Cortex of kidney (tissue), 1 donor: Measurements from ENCODE around the gene CTSE.

ENCODE experiments used
- DNase-seq: peaks from one replicate; lab custom pipeline; 2025; lab: John Stamatoyannopoulos, UW

Gene CTSE

DNA sequence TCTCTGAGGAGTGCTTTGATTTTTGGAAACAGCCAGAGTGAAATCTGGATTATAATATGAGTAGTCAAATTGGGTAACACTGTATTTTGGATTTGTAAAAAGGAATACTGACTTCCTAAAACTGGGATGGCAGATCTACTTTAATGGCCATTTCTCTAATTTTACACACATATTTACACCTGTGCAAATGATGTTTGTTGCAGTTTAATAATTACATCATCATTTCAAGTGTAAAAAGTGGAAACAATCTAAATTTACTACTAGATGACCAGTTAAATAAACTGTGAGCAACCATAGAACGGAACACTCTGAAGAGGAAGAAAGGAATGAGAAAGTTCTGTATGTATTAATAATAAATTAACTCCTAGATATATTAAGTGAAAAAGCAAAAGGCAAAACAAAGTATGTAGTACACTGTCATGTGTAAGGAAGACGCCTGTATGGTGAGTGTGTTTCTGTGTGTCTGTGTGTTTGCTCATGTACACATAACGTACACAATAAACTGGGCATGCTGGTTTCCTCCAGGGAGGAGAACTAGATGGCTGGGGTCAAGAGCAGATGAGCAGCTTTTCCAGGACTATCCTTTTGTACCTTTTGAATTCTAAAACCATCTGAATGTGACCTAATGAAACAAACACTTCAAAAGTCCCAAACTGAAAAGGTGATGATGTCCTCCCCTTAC lies 26.4 kb upstream of the CTSE start:
- no peak for DNase-seq

DNA sequence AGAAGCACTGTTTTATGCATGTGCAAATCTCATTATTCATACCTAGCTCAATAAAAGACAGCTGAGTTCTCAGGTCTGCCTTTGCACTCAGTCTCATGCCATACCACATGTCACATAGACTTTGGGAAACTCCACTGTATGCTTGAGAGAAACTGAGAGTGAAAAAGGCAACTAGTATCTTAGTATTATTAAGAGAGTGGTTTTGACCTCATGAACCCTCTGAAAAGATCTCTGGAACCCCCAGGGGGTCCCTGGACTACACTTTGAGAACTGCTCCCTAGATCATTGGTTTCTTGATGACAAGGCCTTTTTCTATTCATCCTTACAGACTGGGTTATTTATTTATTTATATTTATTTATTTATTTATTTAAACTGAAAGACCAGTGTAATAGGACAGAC lies 25.6 kb upstream of the CTSE start:
- DNase-seq = no peak

DNA sequence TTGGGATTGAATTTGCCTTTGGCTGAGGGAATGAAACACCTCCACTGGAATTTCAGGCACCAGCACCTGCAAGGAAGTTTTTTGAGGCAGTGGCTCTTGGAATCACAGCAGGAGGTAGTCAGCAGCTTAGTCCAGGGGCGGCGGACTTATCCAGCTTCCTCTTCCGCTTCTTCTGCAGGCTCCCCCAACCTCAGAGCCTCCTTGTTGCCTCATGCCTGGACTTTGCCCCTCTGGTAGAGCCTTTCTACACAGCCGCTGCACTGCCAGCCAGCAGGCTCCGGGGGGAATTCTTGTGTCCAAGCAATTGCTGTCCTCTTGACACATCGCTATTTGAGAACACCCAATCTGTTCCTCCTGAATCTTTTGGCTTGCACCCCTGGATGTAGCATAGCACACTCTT lies 24.9 kb upstream of the CTSE start:
- no peak for DNase-seq

DNA sequence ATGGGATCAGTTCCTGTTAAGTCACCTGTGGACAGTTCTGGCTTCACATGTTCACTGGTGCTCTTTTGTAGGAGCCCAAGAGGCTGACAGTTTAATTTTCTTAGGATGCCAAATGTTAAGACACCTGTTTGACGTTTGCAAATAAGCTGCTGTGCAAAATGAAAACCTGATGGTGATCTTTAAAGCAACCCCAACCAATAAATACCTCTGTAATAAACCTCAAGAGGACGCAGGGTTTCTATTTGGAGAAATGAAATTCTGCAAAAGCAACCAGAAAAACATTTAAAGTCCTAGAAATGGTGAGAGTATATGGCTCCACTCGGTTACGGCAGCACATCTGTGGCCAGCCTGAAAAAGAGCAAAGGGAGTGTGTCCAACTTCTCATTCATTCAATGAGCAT lies 23.6 kb upstream of the CTSE start:
- no peak for DNase-seq

DNA sequence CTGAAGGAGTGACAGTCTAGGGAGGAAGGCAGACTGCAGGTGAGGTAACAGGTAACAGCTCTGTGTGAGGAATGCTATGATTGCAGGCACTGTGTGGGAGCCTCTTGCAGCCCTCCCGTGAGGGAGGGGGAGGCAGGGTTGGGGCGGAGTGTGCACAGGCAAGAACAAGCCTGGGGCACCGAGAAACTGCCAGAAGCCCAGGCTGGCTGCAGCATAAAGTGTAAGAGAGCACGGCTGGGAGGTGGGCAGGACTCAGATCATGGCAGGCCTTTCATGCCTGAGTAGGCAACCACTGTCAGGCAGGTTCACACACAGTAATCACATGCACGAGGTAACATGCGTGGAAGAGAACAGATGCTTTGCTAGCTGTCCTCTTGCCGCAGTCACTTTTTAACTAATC lies 17.9 kb upstream of the CTSE start:
- no peak for DNase-seq

DNA sequence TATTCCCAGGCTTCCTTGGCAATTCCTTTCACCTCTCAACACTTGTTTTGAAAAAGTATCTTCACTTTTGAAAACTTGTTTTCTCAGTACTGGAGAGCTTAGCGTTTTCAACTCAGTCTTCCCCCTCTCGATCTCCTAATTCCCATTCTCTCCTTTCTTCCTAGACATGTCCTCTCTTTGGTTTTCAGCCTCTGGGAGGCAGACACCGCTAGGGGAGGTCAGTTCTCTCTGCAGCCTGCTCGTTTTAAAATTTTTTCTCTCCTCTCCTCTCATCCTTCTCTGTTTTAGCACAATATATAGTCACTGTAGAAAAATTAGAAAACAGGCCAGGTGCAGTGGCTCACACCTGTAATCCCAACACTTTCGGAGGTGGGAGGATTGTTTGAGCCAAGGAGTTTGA lies 16.6 kb upstream of the CTSE start:
- no peak for DNase-seq

DNA sequence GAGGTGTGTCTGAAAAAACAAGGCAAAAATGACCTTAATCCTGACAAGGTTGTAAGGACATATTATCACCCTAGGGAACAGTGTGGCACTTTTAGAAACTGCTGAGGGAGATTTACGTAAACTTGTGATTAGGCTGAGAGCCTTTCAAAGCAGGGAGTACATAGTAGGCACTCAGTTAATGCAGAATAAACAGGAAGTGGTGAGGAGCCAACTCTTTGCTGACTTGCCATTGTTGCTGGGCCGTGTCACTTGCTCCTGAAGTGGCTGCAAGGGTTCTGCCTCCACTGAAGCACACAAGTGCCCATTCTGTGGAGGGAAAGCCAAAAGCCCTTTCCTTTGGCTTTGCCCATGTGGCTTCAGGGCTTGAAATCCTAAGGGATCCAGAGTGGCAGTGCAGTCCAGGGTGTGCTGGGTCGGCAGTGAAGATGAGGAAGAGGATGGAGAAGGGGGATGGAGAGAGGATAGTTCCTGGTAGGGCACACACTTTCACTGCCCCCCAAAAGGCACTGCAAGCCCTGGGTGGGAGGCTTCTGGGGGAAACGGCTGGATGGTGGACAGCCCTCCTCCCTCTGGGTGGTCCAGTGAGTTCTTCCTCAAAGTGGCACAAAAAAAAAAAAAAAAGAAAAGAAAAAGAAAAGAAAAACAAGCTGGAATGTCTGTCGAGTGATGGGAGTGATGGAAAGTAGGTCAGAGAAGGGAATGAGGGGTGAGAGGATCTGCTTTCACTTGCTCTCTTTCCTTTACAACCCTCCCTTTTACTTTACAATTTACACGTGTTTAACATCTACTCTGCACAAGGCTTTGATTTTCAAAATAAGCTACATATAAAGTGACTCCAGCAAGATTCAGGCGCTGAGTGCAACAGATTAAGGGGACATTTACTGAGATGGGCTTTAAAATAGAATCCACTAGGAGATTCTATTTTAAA lies 15.6 kb upstream of the CTSE start:
- no peak for DNase-seq

DNA sequence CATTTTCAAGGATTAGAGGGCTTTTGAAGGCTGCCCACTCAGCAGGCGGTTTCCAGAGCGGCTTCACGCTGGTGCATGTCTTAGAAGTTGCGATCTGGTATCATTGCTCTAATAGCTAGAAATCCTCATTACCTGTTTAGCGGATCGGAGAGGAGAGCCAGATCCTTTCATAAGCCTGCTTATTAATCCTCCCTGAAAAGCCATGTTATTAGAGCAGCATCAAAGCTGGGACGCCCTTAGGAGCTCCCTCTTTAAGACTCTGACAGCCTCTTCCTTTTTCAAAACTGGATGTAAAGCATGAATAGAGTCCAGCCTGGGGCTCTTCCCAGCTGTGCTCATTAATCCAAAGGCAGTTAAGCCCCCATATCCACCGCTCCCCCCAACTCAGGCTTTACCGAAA lies 13.9 kb upstream of the CTSE start:
- DNase-seq = no peak

DNA sequence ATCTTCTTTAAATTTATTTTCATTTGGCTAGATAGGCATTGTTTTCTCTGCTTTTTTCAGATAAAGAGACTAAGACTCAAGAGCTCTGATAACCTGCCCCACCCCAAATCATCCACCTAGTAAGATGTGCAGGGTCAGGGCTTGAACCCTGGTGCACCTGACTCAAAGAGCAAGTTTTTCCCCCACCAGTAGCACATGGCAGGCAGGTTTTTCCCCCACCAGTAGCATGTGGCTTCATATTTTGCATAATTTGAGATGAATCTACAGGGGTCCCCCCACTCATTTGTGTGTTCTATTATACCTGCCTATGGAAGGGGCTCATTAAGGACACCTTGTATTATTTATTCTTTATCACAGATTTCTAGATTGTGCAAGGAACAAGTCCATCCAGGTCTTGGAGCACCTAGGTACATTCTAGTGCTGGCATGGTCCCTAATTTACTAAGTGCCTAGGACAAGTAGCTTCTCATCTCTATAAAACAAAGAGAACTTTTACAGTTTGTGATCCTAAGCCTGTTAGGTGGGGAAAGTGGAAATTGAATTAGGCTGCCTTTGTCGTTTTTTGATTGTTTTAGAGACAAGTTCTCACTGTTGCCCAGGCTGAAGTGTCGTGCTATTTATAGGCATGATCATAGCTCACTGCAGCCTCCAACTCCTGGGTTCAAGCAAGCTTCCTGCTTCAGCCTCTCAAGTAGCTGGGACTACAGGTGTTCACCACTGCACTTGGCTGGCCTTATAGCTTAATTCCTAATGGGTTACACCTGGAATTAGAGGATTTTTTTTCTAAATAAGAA lies 13.2 kb upstream of the CTSE start:
- no peak for DNase-seq

DNA sequence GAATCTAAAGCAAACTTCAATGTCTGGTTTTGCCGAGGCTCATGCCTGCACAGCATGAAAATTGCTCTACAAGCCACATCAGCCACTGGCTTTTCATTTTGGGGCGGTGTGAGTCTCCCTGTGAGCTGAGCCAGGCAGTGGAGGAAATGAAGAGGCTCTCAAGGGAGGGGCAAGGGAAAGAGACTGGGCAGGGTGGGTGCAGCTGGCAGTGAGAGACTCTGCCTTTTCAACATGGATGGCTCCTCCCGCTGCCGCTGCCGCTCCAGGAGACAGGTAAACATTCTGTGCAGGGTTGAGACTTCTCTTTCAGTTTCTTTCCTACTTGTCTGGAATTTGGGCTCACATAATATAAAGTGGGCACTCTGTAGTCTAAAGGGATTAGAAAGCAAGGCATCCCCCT lies 11.3 kb upstream of the CTSE start:
- no peak for DNase-seq

DNA sequence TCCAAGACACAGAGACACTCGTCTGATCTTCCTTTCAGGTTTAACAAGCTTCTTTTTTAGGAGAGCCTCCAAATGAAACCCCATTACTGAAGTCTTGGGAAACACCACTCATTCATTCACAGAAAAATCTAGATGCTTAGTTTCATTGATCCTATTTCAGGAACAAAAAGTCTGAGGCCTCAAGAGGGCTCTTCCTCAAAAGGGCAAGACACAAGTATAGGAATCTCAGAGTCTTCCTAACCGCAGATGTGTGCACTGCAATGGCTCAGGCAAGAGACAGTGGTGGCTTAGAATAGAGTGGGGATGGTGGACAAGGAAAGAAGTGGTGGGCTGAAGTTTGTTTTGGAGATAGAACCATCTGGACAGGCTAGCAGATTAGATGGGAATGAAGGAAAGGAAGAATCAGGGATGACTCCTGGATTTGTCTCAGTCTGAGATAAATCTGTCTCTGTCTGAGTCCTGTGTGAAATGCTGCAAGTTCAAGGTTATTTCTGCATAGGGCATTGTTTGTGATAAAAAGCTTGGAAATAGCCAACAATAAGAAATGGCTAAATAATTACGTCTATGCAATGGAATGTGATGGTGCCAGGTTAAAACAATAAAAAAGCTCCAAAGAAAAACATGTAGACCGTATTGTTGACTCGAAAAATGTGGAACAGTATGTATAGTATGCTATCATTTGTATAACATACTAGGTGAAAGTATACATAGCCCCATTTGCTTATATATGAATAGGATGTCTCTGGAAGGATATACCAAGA lies 8.9 kb upstream of the CTSE start:
- no peak for DNase-seq

DNA sequence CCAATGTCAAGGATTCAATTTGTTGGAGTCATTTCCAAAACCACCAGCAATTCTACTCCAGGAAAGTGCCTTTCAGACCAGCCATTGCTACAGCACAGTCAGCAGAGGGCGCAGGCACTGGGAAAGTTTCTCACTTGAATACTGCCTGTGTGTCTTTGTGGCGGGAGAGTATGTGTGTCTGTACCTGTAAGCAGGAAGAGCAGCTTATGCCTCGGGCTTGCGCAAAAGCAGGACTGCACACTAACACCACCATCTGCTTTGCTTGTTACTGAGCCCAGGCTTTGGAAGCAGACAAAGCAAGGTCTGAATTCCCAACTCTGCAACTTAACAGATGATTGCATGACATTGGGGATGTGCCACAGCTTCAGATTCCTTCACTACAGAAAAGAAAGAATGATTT lies 7.0 kb upstream of the CTSE start:
- DNase-seq = no peak

DNA sequence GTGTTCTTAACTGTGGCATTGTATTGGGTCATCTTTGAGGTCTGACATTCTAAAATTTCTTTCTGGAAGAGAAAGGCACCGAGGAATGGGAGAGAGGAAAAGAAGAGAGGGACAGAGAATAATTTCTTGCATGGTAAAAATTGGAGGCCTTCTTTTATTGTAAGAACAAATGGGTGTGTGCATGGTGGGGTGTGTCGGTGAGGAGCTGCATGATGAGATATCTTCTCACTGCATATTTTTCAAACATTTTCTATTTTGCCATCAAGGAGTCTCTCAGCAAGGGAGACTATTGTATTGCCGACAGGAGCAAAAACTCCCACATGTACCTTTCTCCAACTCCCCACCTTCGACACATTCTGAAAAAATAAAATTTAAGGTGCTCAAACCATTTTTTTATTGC lies 6.5 kb upstream of the CTSE start:
- no peak for DNase-seq

DNA sequence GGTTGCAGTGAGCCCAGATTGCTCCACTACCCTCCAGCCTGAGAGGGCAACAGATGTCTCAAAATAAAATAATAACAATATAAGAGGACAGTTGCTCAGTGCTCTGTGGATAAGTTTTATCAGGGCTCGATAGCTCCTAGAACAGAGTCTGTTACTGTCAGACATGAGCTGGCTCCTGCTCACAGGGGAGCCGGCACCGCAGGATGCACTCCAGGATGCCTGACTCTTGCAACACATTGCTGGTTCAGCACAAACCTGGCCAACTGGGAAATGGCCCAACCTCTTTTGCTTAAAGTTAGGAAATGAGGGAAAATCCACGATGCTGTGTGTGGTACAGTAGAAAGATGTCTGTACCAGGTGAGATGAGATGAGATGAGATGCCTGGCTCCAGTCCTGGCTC lies 5.8 kb upstream of the CTSE start:
- no peak for DNase-seq

DNA sequence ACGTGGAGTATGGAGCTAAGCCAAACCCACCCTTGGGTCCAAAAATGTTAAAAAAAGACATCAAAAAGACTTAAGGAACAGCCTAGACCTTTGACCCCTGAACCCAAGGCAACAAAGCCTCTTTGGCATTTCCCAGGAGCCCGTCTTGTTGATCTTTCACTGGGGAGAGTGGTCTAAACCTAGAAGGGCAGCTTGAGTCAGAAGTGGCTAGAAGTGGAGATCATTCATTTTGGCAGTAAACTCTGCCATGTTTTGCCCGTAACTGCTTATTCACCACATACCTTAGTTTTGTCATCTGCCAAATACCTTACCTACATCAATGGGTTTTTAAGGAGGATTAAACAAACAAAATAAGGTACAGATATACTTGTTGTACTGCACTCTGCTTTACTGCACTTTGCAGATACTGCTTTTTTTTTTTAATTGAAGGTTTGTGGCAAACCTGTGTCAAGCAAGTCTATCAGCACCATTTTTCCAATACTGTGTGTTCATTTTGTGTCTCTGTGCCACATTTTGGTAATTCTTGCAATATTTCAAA lies 1.7 kb upstream of the CTSE start:
- no peak for DNase-seq

DNA sequence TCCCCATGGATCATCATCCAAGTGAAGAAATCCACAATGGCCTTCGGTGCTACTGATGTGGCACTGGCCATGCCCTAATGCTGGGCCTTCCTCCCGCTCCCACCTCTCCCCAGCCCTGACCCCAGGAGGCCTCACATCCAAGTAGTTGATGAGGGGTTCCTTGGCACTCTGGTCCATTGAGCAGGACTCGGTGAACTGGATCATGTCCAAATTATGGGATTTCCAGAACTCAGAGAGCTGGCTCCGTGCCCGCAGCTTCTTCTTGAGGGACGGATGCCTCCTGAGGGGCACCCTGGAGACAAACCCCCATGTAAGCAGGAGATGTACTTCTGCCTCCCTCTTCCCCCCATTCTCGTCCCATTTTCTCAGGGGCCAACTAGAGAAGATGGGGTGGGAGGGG lies 929 bp downstream of the CTSE start:
- no peak for DNase-seq

DNA sequence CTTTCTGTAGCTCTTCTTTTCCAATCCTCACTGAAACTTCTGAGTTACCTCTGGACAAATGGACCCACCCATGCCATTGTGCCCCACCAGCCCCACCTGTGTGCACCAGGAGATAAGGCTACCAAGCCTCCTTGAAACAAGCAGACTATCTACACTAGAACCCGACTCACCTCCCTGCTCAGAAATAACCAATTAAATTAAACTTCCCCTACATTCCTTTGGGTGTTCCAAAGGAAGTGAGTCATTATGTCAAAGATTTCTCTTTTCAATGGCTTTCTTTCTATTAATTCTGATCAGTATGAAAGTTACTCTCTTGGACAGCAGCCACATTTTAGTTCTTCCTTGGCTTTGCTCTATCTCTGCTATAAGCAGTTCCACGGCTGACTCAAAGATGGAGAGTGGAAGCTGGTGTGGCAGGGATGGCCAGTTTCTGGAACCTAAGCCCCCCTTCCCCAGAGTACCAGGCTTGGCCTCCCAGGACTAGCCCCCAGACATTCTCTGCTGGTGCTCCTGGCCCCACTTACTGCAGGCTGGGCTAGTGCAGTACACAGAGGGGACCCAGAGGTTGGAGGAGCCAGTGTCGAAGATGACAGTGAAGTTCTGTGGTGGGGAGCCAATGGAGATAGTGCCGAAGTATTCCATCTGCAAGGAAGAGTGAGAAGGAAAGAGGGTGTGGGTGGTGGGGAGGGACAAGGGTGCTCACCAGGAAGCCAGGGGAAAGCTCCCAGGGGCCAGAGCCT lies 1.9 kb downstream of the CTSE start:
- no peak for DNase-seq

DNA sequence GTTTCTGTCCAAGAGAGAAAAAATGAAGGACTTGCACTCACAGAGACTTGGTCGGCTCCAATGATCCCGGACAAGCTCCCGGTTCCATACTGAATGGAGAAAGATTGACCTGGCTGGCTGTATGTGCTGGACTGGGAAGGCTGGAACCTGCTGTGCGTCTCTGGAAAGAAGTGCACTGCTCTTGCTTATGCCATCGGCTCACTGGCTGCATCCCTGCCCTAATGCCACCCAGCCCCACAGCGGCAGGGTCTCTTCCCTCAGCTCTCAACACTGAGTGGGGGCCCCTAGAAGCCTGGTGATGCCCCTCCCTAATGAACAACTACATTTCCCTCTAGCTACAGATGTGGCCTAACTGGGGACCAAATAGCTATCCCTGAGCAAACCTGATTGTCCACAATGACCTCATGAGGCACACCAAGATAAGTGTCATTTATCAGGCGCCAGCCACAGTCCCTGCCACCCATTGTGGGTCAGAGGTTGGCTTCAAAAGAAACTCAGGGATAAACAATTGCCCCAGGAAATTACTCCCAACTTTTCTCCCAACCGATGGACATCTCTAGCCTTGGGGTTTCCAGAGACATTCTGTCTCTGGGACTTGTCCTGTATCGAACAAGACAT lies 2.6 kb downstream of the CTSE start:
- no peak for DNase-seq

DNA sequence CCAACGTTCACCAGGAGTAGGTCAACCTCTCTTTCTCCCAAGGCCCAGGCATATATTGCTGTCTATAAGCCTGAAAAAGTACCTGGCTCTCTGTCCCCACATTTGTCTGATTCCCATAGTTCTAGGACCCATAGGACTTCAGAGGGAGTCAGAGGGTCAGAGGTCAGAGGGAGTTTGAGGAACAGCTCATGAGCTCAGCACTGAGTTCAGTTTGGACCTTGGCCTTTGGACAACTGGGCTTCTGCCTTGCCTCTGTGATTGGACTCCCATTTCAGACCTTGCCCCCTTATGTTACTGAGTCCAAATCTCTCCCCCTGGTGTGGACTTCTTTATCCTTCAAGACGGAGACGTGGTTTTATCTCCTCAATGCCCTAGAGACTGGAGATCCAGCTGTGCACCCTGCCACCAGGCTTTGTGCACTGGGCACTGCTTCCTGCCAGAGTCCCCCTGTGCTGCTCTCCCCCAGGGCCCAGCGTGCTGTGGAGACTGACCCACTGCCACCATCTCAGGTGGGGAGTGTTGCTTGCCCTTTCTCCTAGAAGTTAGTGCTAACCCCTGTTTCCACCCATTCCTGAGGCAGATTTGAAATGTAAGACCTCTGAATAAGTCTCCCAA lies 3.2 kb downstream of the CTSE start:
- DNase-seq = no peak

DNA sequence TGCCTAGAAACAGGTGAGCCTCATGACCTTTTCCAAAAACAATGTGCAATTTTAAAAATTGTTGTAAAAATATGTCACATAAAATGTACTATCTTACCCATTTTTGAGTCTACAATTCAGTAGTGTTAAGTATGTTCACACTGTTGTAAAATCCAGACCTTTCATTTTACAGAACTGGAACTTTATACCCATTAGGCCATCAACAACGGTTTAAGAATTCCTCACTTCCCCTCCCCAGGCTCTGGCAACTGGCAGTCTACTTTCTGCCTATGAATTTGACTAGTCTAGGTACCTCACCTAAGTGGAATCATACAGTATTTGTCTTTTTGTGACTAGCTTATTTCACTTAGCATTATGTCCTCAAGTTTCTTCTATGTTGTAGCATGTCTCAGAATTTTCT lies 8.6 kb downstream of the CTSE start:
- no peak for DNase-seq
